GM12878 (cell line): ENCODE results near the gene ECPAS. TPM values are rescaled to one million over a fixed set of nuclear protein-coding genes. Genes with fewer than 3 reads are reported as not detected.

Experiments used
- ATAC-seq: fragments of 200-7000 bp; cut with Tn5 transposase; 3 replicates; pipeline ENCODE4 v1.9.1; 2020; ENCODE audit warnings: mild to moderate bottlenecking, moderate library complexity
- BruUV-seq: library from RNA; stranded (reverse); fragments of 400-500 nt; replicated peaks from 2 replicates; lab custom pipeline; 2021; lab: Mats Ljungman, UMichigan
- CTCF ChIA-PET: fragments of 300-600 bp; sonication (Branson Sonifier 250); formaldehyde crosslinking; extraction: SDS; loops from one replicate; lab custom pipeline; 2021; ENCODE audit warnings: inconsistent platforms; lab: Yijun Ruan, JAX
- POLR2A ChIA-PET: fragments of 350-600 bp; formaldehyde crosslinking; extraction: SDS; loops from one replicate; lab custom pipeline; 2021; ENCODE audit warnings: inconsistent platforms; lab: Charles Lee
- RAD21 ChIA-PET: fragments of 300-600 bp; sonication (Branson Sonifier 250); formaldehyde crosslinking; loops from one replicate; lab custom pipeline; 2023; ENCODE audit warnings: antibody characterized with exemption; ENCODE audit not compliant: unreplicated experiment; lab: Charles Lee
- SMC1A ChIA-PET: fragments of 300-600 bp; sonication (Branson Sonifier 250); formaldehyde crosslinking; loops from one replicate; lab custom pipeline; 2023; ENCODE audit not compliant: unreplicated experiment, uncharacterized antibody; lab: Charles Lee
- DNase-seq: peaks from one replicate; pipeline ENCODE4 v3.0.0-alpha.2; 2011; ENCODE audit warnings: low read depth, low spot score
- FAIRE-seq: peaks from 3 replicates; lab custom pipeline; 2011; peaks lifted over from hg19 to GRCh38; lab: Jason Lieb, UNC
- H2AFZ ChIP-seq: 2 replicates; pipeline ENCODE4 v1.6.0; 2011; ENCODE audit warnings: low read depth, low read length, control low read depth; ENCODE audit not compliant: control insufficient read depth
- H3K27ac ChIP-seq: 2 replicates; pipeline ENCODE4 v1.5.1; 2011; ENCODE audit warnings: control low read depth; ENCODE audit not compliant: control insufficient read depth, insufficient read depth
- H3K27me3 ChIP-seq, 2 experiments: replicated peaks in 1 of 2; 2 replicates each; pipeline versions ENCODE4 v1.6.0 to v1.6.1; 2011; ENCODE audit warnings: low read length in 1 of 2; ENCODE audit not compliant: control insufficient read depth in 2 of 2, insufficient read depth in 2 of 2
- H3K36me3 ChIP-seq, 2 experiments: 2 replicates each; pipeline ENCODE4 v1.5.1; 2011; ENCODE audit warnings: low read length in 1 of 2; ENCODE audit not compliant: control insufficient read depth in 2 of 2, insufficient read depth in 2 of 2
- H3K4me1 ChIP-seq: 2 replicates; pipeline ENCODE4 v1.6.1; 2011; ENCODE audit warnings: mild to moderate bottlenecking, low read length, moderate library complexity, mixed read lengths; ENCODE audit not compliant: control insufficient read depth, insufficient read depth
- H3K4me2 ChIP-seq: 2 replicates; pipeline ENCODE4 v1.6.0; 2011; ENCODE audit warnings: control low read depth; ENCODE audit not compliant: control insufficient read depth, insufficient read depth
- H3K4me3 ChIP-seq: fragments of 200-600 bp; sonication (generic); 2 replicates; pipeline ENCODE4 v1.5.1; 2016
- H3K79me2 ChIP-seq: 2 replicates; pipeline ENCODE4 v1.6.0; 2011; ENCODE audit warnings: low read length; ENCODE audit not compliant: control insufficient read depth, insufficient read depth
- H3K9ac ChIP-seq: 2 replicates; pipeline ENCODE4 v1.8.0; 2011; ENCODE audit warnings: low read length, control low read depth, mixed read lengths; ENCODE audit not compliant: control insufficient read depth, insufficient read depth
- H3K9me3 ChIP-seq: replicated peaks from 3 replicates; pipeline ENCODE4 v1.5.1; 2011; ENCODE audit warnings: mild to moderate bottlenecking, low read length; ENCODE audit not compliant: control insufficient read depth, insufficient read depth
- H4K20me1 ChIP-seq: 2 replicates; pipeline ENCODE4 v1.6.0; 2011; ENCODE audit not compliant: control insufficient read depth, insufficient read depth
- NFYB ChIP-seq: IDR thresholded peaks from 2 replicates; pipeline ENCODE4 v1.6.1; 2011; ENCODE audit warnings: low read depth, mild to moderate bottlenecking, low read length, improper control_type of control experiment, moderate library complexity; ENCODE audit not compliant: insufficient read depth
- NR2F1 ChIP-seq: fragments of 450-650 bp; conservative IDR thresholded peaks from 2 replicates; pipeline ENCODE4 v1.6.1; 2017; ENCODE audit warnings: mild to moderate bottlenecking
- WGBS: methylation state at CpG from one replicate; pipeline ENCODE4 v1.1.6; 2016; ENCODE audit warnings: low lambda C conversion rate; ENCODE audit not compliant: insufficient replicate concordance, insufficient coverage; ENCODE audit errors: missing lambda C conversion rate; 5-methylcytosine and 5-hydroxymethylcytosine counted together
- in situ Hi-C: fragments of 300-500 bp; cut with MboI; formaldehyde crosslinking; loops from 9 replicates; pipeline ENCODE4 v1.14.3; 2018; ENCODE audit warnings: mixed read lengths
- intact Hi-C: fragments of 100-400 bp; cut with micrococcal nuclease; formaldehyde crosslinking; loops from one replicate; pipeline ENCODE4 v1.14.2; 2022; ENCODE audit not compliant: unreplicated experiment
- polyA plus RNA-seq, 11 experiments: library from polyadenylated mRNA; depleted of rRNA in 4 of 11; unstranded in 6 of 11; stranded (reverse) in 5 of 11; fragments of >200 nt; fragmentation: Nextera tagmentation in 4 of 11; fragmentation: Illumina TruSeq in 1 of 11; extraction: Ambion mirVana in 4 of 11; extraction: Trizol in 1 of 11; gene quantifications; 1 replicate in 1 of 11; 2 replicates in 10 of 11; pipeline versions ENCODE4 v1.2.1 to v1.2.3, GENCODE V29; 2011 to 2016; ENCODE audit warnings: inconsistent platforms in 2 of 11, missing spikeins in 2 of 11, low read depth in 1 of 11
- total RNA-seq, 4 experiments: library from RNA; depleted of rRNA in 3 of 4; stranded (reverse); fragments of >200 nt in 3 of 4; fragmentation: Illumina TruSeq in 1 of 4; extraction: Trizol in 1 of 4; gene quantifications; 2 replicates each; pipeline versions ENCODE4 v1.2.1 to v1.2.3, GENCODE V29; 2013 to 2021
- TF ChIP-seq, protein P1 (sequence below): fragments of 150-350 bp; IDR thresholded peaks from 2 replicates; pipeline ENCODE4 v1.6.1; 2016; ENCODE audit warnings: low read depth, low read length
- TF ChIP-seq, protein P2 (sequence below): fragments of 450-650 bp; formaldehyde crosslinking; IDR thresholded peaks from 2 replicates; pipeline ENCODE4 v1.4.0; 2020; ENCODE audit warnings: mild to moderate bottlenecking, moderate library complexity
- TF ChIP-seq, protein P3 (sequence below): fragments of 450-650 bp; conservative IDR thresholded peaks from 2 replicates; pipeline ENCODE4 v1.6.1; 2017; ENCODE audit warnings: mild to moderate bottlenecking, moderate library complexity
- TF ChIP-seq, protein P4 (sequence below): IDR thresholded peaks from 2 replicates; pipeline ENCODE4 v1.6.1; 2012; ENCODE audit warnings: low read depth, low read length, improper control_type of control experiment

ECPAS gene
- total and polyA plus RNA-seq, 10 of the 15 experiments (the other 5 are each of a cell fraction or from before 2014, with no cell fraction given): 11.2 to 69.8 (median 50.1) TPM

DNA sequence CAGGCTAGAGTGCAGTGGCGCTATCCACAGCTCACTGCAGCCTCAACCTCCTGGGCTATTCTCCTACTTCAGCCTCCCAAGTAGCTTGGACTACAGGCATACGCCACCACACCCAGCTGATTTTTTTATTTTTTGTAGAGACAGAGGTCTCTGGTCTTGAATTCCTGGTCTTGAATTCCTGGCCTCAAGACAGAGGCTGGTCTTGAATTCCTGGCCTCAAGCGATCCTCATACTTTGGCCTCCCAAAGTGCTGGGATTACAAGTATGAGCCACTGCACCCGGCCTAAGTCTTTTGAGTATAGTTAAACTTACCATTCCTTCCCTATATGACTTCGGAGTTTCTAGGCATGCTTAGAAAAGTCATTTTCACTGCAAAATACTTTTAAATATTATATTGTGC is 29.4 kb downstream of the ECPAS start:
- Histone ChIP-seq H3K36me3 (peaks cover 0 to 5% of the 10 kb centered on the region in 2 experiments; a peak in 1 of 4 replicates), H3K9ac (no peak overlapping the region), H3K4me3 (no peak overlapping the region), H3K27ac (no peak overlapping the region), H3K79me2 (peaks cover 69% of the 10 kb centered on the region), H4K20me1 (peaks cover 3% of the 10 kb centered on the region; the same call in 1 of the 2 replicates), H2AFZ (no peak overlapping the region), H3K27me3 (no peaks in the 10 kb centered on the region), H3K9me3 (no peaks in the 10 kb centered on the region), H3K4me1 (0 out of 2 replicates have a peak, but pooled peaks cover 5% of the 10 kb centered on the region), H3K4me2 (no peak overlapping the region)
- POLR2A ChIA-PET: interaction anchor here (0.9 kb wide), 1 partner anchor 144 kb away, joined by 3 read pairs; no protein-coding TSS in a partner anchor
- DNase-seq (no peak), ATAC-seq (no peak), FAIRE-seq (no peak)
- RAD21 ChIA-PET: no interaction called here
- intact Hi-C loops: no loop called here
- in situ Hi-C loops: no loop called here
- 97% methylated on average over 5 of the region's 5 CpGs for WGBS
- CTCF ChIA-PET: interaction anchor here (1.1 kb wide), 1 partner anchor 13 kb away, joined by 3 read pairs; no protein-coding TSS in a partner anchor
- no TSS peak for BruUV-seq
- SMC1A ChIA-PET: interaction anchor here (1.1 kb wide), 1 partner anchor 22 kb away, joined by 3 read pairs; no protein-coding TSS in a partner anchor
- TF ChIP-seq NFYB (no peak), NR2F1 (no peak)
- TF ChIP-seq, protein P1, sequence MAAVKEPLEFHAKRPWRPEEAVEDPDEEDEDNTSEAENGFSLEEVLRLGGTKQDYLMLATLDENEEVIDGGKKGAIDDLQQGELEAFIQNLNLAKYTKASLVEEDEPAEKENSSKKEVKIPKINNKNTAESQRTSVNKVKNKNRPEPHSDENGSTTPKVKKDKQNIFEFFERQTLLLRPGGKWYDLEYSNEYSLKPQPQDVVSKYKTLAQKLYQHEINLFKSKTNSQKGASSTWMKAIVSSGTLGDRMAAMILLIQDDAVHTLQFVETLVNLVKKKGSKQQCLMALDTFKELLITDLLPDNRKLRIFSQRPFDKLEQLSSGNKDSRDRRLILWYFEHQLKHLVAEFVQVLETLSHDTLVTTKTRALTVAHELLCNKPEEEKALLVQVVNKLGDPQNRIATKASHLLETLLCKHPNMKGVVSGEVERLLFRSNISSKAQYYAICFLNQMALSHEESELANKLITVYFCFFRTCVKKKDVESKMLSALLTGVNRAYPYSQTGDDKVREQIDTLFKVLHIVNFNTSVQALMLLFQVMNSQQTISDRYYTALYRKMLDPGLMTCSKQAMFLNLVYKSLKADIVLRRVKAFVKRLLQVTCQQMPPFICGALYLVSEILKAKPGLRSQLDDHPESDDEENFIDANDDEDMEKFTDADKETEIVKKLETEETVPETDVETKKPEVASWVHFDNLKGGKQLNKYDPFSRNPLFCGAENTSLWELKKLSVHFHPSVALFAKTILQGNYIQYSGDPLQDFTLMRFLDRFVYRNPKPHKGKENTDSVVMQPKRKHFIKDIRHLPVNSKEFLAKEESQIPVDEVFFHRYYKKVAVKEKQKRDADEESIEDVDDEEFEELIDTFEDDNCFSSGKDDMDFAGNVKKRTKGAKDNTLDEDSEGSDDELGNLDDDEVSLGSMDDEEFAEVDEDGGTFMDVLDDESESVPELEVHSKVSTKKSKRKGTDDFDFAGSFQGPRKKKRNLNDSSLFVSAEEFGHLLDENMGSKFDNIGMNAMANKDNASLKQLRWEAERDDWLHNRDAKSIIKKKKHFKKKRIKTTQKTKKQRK: no peak
- TF ChIP-seq, protein P2, sequence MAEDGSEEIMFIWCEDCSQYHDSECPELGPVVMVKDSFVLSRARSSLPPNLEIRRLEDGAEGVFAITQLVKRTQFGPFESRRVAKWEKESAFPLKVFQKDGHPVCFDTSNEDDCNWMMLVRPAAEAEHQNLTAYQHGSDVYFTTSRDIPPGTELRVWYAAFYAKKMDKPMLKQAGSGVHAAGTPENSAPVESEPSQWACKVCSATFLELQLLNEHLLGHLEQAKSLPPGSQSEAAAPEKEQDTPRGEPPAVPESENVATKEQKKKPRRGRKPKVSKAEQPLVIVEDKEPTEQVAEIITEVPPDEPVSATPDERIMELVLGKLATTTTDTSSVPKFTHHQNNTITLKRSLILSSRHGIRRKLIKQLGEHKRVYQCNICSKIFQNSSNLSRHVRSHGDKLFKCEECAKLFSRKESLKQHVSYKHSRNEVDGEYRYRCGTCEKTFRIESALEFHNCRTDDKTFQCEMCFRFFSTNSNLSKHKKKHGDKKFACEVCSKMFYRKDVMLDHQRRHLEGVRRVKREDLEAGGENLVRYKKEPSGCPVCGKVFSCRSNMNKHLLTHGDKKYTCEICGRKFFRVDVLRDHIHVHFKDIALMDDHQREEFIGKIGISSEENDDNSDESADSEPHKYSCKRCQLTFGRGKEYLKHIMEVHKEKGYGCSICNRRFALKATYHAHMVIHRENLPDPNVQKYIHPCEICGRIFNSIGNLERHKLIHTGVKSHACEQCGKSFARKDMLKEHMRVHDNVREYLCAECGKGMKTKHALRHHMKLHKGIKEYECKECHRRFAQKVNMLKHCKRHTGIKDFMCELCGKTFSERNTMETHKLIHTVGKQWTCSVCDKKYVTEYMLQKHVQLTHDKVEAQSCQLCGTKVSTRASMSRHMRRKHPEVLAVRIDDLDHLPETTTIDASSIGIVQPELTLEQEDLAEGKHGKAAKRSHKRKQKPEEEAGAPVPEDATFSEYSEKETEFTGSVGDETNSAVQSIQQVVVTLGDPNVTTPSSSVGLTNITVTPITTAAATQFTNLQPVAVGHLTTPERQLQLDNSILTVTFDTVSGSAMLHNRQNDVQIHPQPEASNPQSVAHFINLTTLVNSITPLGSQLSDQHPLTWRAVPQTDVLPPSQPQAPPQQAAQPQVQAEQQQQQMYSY (CRISPR knock-in tag): no peak
- TF ChIP-seq, protein P3, sequence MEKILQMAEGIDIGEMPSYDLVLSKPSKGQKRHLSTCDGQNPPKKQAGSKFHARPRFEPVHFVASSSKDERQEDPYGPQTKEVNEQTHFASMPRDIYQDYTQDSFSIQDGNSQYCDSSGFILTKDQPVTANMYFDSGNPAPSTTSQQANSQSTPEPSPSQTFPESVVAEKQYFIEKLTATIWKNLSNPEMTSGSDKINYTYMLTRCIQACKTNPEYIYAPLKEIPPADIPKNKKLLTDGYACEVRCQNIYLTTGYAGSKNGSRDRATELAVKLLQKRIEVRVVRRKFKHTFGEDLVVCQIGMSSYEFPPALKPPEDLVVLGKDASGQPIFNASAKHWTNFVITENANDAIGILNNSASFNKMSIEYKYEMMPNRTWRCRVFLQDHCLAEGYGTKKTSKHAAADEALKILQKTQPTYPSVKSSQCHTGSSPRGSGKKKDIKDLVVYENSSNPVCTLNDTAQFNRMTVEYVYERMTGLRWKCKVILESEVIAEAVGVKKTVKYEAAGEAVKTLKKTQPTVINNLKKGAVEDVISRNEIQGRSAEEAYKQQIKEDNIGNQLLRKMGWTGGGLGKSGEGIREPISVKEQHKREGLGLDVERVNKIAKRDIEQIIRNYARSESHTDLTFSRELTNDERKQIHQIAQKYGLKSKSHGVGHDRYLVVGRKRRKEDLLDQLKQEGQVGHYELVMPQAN: no peak
- TF ChIP-seq, protein P4, sequence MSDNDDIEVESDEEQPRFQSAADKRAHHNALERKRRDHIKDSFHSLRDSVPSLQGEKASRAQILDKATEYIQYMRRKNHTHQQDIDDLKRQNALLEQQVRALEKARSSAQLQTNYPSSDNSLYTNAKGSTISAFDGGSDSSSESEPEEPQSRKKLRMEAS: no peak
